Measurements from ENCODE around the gene CD28.

CD28 gene

GRCh38 chr2:203707530-203707929, 1.1 kb downstream of the CD28 start:
- no peak overlapping the region for H3K14ac ChIP-seq (ENCODE audit: low read length)
- H3K4me3 ChIP-seq (ENCODE audit: low read length in 2 of 2): no peak overlapping the region
- H4K91ac ChIP-seq (ENCODE audit: low read depth, low read length, poor library complexity): no peak overlapping the region
- no peak for DNase-seq (ENCODE audit: low spot score)
- no peak overlapping the region for H2BK15ac ChIP-seq (ENCODE audit: low read length)
- no peak overlapping the region for H3K9ac ChIP-seq (ENCODE audit: low read depth, low read length, poor library complexity)
- H2BK5ac ChIP-seq (ENCODE audit: low read length): no peak overlapping the region
- no peaks in the 10 kb centered on the region for H3K36me3 ChIP-seq (replicated peaks in 1 of 2; ENCODE audit: control insufficient read depth in 2 of 2, insufficient read depth in 2 of 2, low read length in 2 of 2)
- no peak overlapping the region for H3K4me2 ChIP-seq (ENCODE audit: insufficient read depth, low read length, poor library complexity, severe bottlenecking)
- no peak overlapping the region for H4K8ac ChIP-seq (ENCODE audit: low read depth, low read length)
- H3K4ac ChIP-seq (ENCODE audit: low read length): no peak overlapping the region
- no peaks in the 10 kb centered on the region for H3K79me1 ChIP-seq (ENCODE audit: low read depth, low read length)
- H2AK5ac ChIP-seq (ENCODE audit: low read depth, low read length): no peak overlapping the region
- H3K4me1 ChIP-seq (ENCODE audit: control insufficient read depth in 2 of 2, insufficient read depth in 1 of 2, low read depth in 1 of 2, low read length in 2 of 2): no peaks in the 10 kb centered on the region
- no peak overlapping the region for H3K23ac ChIP-seq (ENCODE audit: low read depth, low read length, poor library complexity)
- H3K27me3 ChIP-seq (ENCODE audit: control insufficient read depth in 3 of 3, insufficient read depth in 3 of 3, low read depth in 1 of 3, low read length in 3 of 3): peaks cover 0 to 5% (median 0%) of the 10 kb centered on the region in 3 experiments
- no peak overlapping the region for H3K18ac ChIP-seq (ENCODE audit: low read length)
- WGBS, 2 donors (ENCODE audit: extremely low coverage in 2 of 2, insufficient read length in 2 of 2, insufficient replicate concordance in 1 of 2): no CpG with 5 or more reads among the region's 5 CpGs
- no peak overlapping the region for H3K27ac ChIP-seq (replicated peaks; ENCODE audit: low read length)
- no peak overlapping the region for H2AFZ ChIP-seq (ENCODE audit: low read length)
- H3K9me3 ChIP-seq (replicated peaks in 1 of 2; ENCODE audit: control insufficient read depth in 2 of 2, insufficient read depth in 1 of 2, low read depth in 1 of 2, low read length in 2 of 2): no peaks in the 10 kb centered on the region
- no peak overlapping the region for H2BK12ac ChIP-seq (ENCODE audit: low read length)
- H2BK120ac ChIP-seq (ENCODE audit: low read depth, low read length): no peak overlapping the region

- Histone ChIP-seq H3K27ac (replicated peaks; ENCODE audit: low read length) (no peak overlapping the region), H3K9ac (ENCODE audit: low read depth, low read length, poor library complexity) (no peak overlapping the region), H3K4me3 (ENCODE audit: low read length in 2 of 2) (no peak overlapping the region), H3K4me1 (ENCODE audit: control insufficient read depth in 2 of 2, insufficient read depth in 1 of 2, low read depth in 1 of 2, low read length in 2 of 2) (peaks cover under 1 to 3% of the 10 kb centered on the region in 2 donors), H3K9me3 (replicated peaks in 1 of 2; ENCODE audit: control insufficient read depth in 2 of 2, insufficient read depth in 1 of 2, low read depth in 1 of 2, low read length in 2 of 2) (no peaks in the 10 kb centered on the region), H3K18ac (ENCODE audit: low read length) (no peak overlapping the region), H2BK15ac (ENCODE audit: low read length) (no peak overlapping the region), H4K91ac (ENCODE audit: low read depth, low read length, poor library complexity) (no peak overlapping the region), H3K36me3 (replicated peaks in 1 of 2; ENCODE audit: control insufficient read depth in 2 of 2, insufficient read depth in 2 of 2, low read length in 2 of 2) (no peaks in the 10 kb centered on the region), H4K8ac (ENCODE audit: low read depth, low read length) (no peak overlapping the region), H3K79me1 (ENCODE audit: low read depth, low read length) (no peaks in the 10 kb centered on the region), H2AK5ac (ENCODE audit: low read depth, low read length) (no peak overlapping the region), H3K27me3 (ENCODE audit: control insufficient read depth in 3 of 3, insufficient read depth in 3 of 3, low read depth in 1 of 3, low read length in 3 of 3) (peaks cover 0 to 5% (median 0%) of the 10 kb centered on the region in 3 experiments), H3K4me2 (ENCODE audit: insufficient read depth, low read length, poor library complexity, severe bottlenecking) (no peak overlapping the region), H3K14ac (ENCODE audit: low read length) (no peak overlapping the region), H2AFZ (ENCODE audit: low read length) (no peak overlapping the region), H2BK5ac (ENCODE audit: low read length) (no peak overlapping the region), H3K23ac (ENCODE audit: low read depth, low read length, poor library complexity) (no peak overlapping the region), H3K4ac (ENCODE audit: low read length) (no peak overlapping the region), H2BK12ac (ENCODE audit: low read length) (no peak overlapping the region), H2BK120ac (ENCODE audit: low read depth, low read length) (no peak overlapping the region)
- DNase-seq (ENCODE audit: low spot score): no peak
- WGBS, 2 donors (ENCODE audit: extremely low coverage in 2 of 2, insufficient read length in 2 of 2, insufficient replicate concordance in 1 of 2): no CpG with 5 or more reads among the region's 11 CpGs
These were observed 2.5 kb downstream of the CD28 start for GRCh38 chr2:203708846-203709396.

GRCh38 chr2:203709416-203710040, 3.1 kb downstream of the CD28 start:
- Histone ChIP-seq H3K27me3 (ENCODE audit: control insufficient read depth in 3 of 3, insufficient read depth in 3 of 3, low read depth in 1 of 3, low read length in 3 of 3) (peaks cover 0 to 5% (median 0%) of the 10 kb centered on the region in 3 experiments), H3K36me3 (replicated peaks in 1 of 2; ENCODE audit: control insufficient read depth in 2 of 2, insufficient read depth in 2 of 2, low read length in 2 of 2) (no peaks in the 10 kb centered on the region), H2AK5ac (ENCODE audit: low read depth, low read length) (no peak overlapping the region), H4K91ac (ENCODE audit: low read depth, low read length, poor library complexity) (no peak overlapping the region), H3K27ac (replicated peaks; ENCODE audit: low read length) (no peak overlapping the region), H3K9me3 (replicated peaks in 1 of 2; ENCODE audit: control insufficient read depth in 2 of 2, insufficient read depth in 1 of 2, low read depth in 1 of 2, low read length in 2 of 2) (no peaks in the 10 kb centered on the region), H3K4me2 (ENCODE audit: insufficient read depth, low read length, poor library complexity, severe bottlenecking) (no peak overlapping the region), H3K18ac (ENCODE audit: low read length) (no peak overlapping the region), H2BK12ac (ENCODE audit: low read length) (no peak overlapping the region), H2BK120ac (ENCODE audit: low read depth, low read length) (no peak overlapping the region), H2BK5ac (ENCODE audit: low read length) (no peak overlapping the region), H2AFZ (ENCODE audit: low read length) (no peak overlapping the region), H3K79me1 (ENCODE audit: low read depth, low read length) (no peaks in the 10 kb centered on the region), H3K9ac (ENCODE audit: low read depth, low read length, poor library complexity) (no peak overlapping the region), H3K4ac (ENCODE audit: low read length) (no peak overlapping the region), H4K8ac (ENCODE audit: low read depth, low read length) (no peak overlapping the region), H3K14ac (ENCODE audit: low read length) (no peak overlapping the region), H3K4me3 (ENCODE audit: low read length in 2 of 2) (no peak overlapping the region), H3K23ac (ENCODE audit: low read depth, low read length, poor library complexity) (no peak overlapping the region), H2BK15ac (ENCODE audit: low read length) (no peak overlapping the region), H3K4me1 (ENCODE audit: control insufficient read depth in 2 of 2, insufficient read depth in 1 of 2, low read depth in 1 of 2, low read length in 2 of 2) (peaks cover 4 to 7% of the 10 kb centered on the region in 2 donors)
- WGBS, 2 donors (ENCODE audit: extremely low coverage in 2 of 2, insufficient read length in 2 of 2, insufficient replicate concordance in 1 of 2): no CpG with 5 or more reads among the region's 3 CpGs
- no peak for DNase-seq (ENCODE audit: low spot score)

- H3K27me3 ChIP-seq (ENCODE audit: control insufficient read depth in 3 of 3, insufficient read depth in 3 of 3, low read depth in 1 of 3, low read length in 3 of 3): peaks cover 0 to 3% (median 0%) of the 10 kb centered on the region in 3 experiments
- H3K4me1 ChIP-seq (ENCODE audit: control insufficient read depth in 2 of 2, insufficient read depth in 1 of 2, low read depth in 1 of 2, low read length in 2 of 2): peaks cover 4 to 7% of the 10 kb centered on the region in 2 donors
- H3K14ac ChIP-seq (ENCODE audit: low read length): no peak overlapping the region
- H2AFZ ChIP-seq (ENCODE audit: low read length): no peak overlapping the region
- H2BK15ac ChIP-seq (ENCODE audit: low read length): no peak overlapping the region
- no peak overlapping the region for H3K9ac ChIP-seq (ENCODE audit: low read depth, low read length, poor library complexity)
- no CpG with 5 or more reads among the region's 4 CpGs for WGBS, 2 donors (ENCODE audit: extremely low coverage in 2 of 2, insufficient read length in 2 of 2, insufficient replicate concordance in 1 of 2)
- H3K4me2 ChIP-seq (ENCODE audit: insufficient read depth, low read length, poor library complexity, severe bottlenecking): no peak overlapping the region
- no peak overlapping the region for H3K23ac ChIP-seq (ENCODE audit: low read depth, low read length, poor library complexity)
- no peak overlapping the region for H4K8ac ChIP-seq (ENCODE audit: low read depth, low read length)
- H3K4me3 ChIP-seq (ENCODE audit: low read length in 2 of 2): no peak overlapping the region
- H2AK5ac ChIP-seq (ENCODE audit: low read depth, low read length): no peak overlapping the region
- no peak overlapping the region for H3K4ac ChIP-seq (ENCODE audit: low read length)
- no peak overlapping the region for H2BK120ac ChIP-seq (ENCODE audit: low read depth, low read length)
- no peak overlapping the region for H3K18ac ChIP-seq (ENCODE audit: low read length)
- H3K36me3 ChIP-seq (replicated peaks in 1 of 2; ENCODE audit: control insufficient read depth in 2 of 2, insufficient read depth in 2 of 2, low read length in 2 of 2): no peaks in the 10 kb centered on the region
- DNase-seq (ENCODE audit: low spot score): no peak
- no peaks in the 10 kb centered on the region for H3K9me3 ChIP-seq (replicated peaks in 1 of 2; ENCODE audit: control insufficient read depth in 2 of 2, insufficient read depth in 1 of 2, low read depth in 1 of 2, low read length in 2 of 2)
- no peak overlapping the region for H2BK5ac ChIP-seq (ENCODE audit: low read length)
- H3K79me1 ChIP-seq (ENCODE audit: low read depth, low read length): no peaks in the 10 kb centered on the region
- H3K27ac ChIP-seq (replicated peaks; ENCODE audit: low read length): no peak overlapping the region
- no peak overlapping the region for H4K91ac ChIP-seq (ENCODE audit: low read depth, low read length, poor library complexity)
- no peak overlapping the region for H2BK12ac ChIP-seq (ENCODE audit: low read length)
These were observed 3.8 kb downstream of the CD28 start for GRCh38 chr2:203710226-203710625.
